Measurements from ENCODE around the gene DNAJC18.

The DNAJC18 gene

DNA sequence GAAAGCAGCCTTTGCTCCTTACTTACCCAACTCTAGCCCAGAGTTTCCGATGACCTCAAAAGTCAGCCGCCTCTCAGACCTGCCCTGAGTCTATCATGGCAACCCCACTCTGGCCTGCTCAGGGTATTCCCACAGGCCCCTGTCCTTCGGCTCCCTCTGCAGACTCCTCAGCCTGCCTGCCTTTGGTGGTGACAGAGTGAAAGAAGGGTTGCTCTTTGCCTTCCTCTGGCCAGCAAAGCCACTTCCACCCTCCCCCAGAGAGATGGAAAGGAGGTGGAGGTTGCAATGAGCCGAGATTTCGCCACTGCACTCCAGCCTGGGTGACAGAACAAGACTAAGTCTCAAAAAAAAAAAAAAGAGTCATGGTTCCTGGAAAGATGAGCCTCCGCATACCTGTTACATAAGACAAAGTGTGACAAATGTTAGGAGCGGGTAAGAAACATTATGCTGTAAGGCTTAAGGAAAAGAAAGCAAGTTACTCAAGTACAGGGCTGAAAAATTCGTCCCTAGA is 29.2 kb upstream of the DNAJC18 start:
- ChIA-PET CTCF (no interaction called here), POLR2A (interaction anchor here (1.7 kb wide), 1 partner anchor 29 kb away, joined by 4 read pairs; the partner anchor contains the start of gene DNAJC18)
- Histone ChIP-seq H3K9me3 (ENCODE audit: control insufficient read depth, insufficient read depth, low read depth, low read length) (no peaks in the 10 kb centered on the region), H3K36me3 (ENCODE audit: control insufficient read depth in 2 of 2, insufficient read depth in 1 of 2, low read length in 2 of 2) (no peaks in the 10 kb centered on the region; a peak in 1 of 3 replicates), H3K4me1 (ENCODE audit: control insufficient read depth, insufficient read depth, low read length) (no peaks in the 10 kb centered on the region), H3K27ac (ENCODE audit: extremely low read depth, low read depth, low read length) (no peak overlapping the region), H3K4me3 (ENCODE audit: low read depth, low read length) (no peak overlapping the region)
- no peak for TF ChIP-seq ZNF366 (tag by site-specific recombination; conservative IDR thresholded peaks at IDR 0.05)
- TF ChIP-seq ZNF501 (tag by site-specific recombination; IDR thresholded peaks at IDR 0.05) = no peak
- no peak for TF ChIP-seq ZNF211 (tag by site-specific recombination; IDR thresholded peaks at IDR 0.05; ENCODE audit: low read depth)
- no peak for TF ChIP-seq ZNF175 (tag by site-specific recombination; IDR thresholded peaks at IDR 0.05)
- TF ChIP-seq, protein P1, sequence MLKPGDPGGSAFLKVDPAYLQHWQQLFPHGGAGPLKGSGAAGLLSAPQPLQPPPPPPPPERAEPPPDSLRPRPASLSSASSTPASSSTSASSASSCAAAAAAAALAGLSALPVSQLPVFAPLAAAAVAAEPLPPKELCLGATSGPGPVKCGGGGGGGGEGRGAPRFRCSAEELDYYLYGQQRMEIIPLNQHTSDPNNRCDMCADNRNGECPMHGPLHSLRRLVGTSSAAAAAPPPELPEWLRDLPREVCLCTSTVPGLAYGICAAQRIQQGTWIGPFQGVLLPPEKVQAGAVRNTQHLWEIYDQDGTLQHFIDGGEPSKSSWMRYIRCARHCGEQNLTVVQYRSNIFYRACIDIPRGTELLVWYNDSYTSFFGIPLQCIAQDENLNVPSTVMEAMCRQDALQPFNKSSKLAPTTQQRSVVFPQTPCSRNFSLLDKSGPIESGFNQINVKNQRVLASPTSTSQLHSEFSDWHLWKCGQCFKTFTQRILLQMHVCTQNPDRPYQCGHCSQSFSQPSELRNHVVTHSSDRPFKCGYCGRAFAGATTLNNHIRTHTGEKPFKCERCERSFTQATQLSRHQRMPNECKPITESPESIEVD (tag by site-specific recombination; IDR thresholded peaks at IDR 0.05) = no peak
- peak; percentile 30; the same call in 1 of the 2 replicates for TF ChIP-seq SCRT2 (tag by site-specific recombination; IDR thresholded peaks at IDR 0.05)
- TF ChIP-seq, protein P2, sequence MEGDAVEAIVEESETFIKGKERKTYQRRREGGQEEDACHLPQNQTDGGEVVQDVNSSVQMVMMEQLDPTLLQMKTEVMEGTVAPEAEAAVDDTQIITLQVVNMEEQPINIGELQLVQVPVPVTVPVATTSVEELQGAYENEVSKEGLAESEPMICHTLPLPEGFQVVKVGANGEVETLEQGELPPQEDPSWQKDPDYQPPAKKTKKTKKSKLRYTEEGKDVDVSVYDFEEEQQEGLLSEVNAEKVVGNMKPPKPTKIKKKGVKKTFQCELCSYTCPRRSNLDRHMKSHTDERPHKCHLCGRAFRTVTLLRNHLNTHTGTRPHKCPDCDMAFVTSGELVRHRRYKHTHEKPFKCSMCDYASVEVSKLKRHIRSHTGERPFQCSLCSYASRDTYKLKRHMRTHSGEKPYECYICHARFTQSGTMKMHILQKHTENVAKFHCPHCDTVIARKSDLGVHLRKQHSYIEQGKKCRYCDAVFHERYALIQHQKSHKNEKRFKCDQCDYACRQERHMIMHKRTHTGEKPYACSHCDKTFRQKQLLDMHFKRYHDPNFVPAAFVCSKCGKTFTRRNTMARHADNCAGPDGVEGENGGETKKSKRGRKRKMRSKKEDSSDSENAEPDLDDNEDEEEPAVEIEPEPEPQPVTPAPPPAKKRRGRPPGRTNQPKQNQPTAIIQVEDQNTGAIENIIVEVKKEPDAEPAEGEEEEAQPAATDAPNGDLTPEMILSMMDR (tag by site-specific recombination; IDR thresholded peaks at IDR 0.05) = 0 out of 2 replicates have a peak, but pooled peaks have one; percentile 15
- TF ChIP-seq ZNF510 (tag by site-specific recombination; IDR thresholded peaks at IDR 0.05; ENCODE audit: insufficient replicate concordance) = no peak
- TF ChIP-seq ZNF121 (tag by site-specific recombination; IDR thresholded peaks at IDR 0.05) = no peak

DNA sequence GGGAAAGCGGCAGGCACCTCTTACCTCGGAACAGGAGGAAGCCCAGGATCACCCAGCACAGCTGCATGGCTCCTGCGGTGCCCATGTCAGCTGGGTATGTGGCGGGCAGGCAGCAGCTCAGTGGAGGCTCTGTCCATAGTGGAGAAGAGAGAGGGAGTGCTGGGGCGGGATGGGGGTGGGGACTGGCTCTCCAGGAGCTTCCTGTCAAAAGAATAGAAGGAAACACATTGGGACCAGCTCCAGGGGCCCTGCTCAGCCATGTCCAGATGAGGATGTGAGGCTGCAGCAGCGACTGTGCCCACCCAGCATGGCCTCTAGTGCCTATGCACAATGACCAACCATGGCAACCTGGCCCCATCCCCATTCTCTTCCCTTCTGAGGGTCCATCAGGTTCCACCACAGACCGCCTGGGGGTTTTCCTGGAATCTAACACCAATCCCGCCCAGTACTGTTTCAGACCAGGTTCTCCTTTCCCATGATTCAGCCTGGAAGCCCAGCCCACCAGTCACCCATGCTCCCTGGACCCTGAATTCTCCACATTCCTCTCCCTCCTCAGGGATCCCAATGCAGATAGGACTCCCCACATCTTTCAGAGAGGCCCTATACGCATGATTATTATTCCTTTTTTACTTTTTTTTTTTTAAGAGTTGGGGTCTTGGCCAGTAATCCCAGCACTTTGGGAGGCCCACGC is 23.4 kb upstream of the DNAJC18 start, which contains the start of gene ECSCR:
ECSCR (minus strand) TSS at position 158 of the 691 bp plus-strand sequence; CDS start at position 85, 73 bp downstream.
- TF ChIP-seq ZIC2 (tag by site-specific recombination; IDR thresholded peaks at IDR 0.05) = peak; percentile 71
- TF ChIP-seq SCRT2 (tag by site-specific recombination; IDR thresholded peaks at IDR 0.05) = no peak
- Histone ChIP-seq H3K27ac (ENCODE audit: extremely low read depth, low read depth, low read length) (no peak within 1 kb of the TSS), H3K4me3 (ENCODE audit: low read depth, low read length) (no peak within 1 kb of the TSS), H3K4me1 (ENCODE audit: control insufficient read depth, insufficient read depth, low read length) (no peaks in the 10 kb centered on the region; the same call in 1 of the 2 replicates), H3K36me3 (ENCODE audit: control insufficient read depth in 2 of 2, insufficient read depth in 1 of 2, low read length in 2 of 2) (no peaks in the 10 kb centered on the region; a peak in 1 of 3 replicates), H3K9me3 (ENCODE audit: control insufficient read depth, insufficient read depth, low read depth, low read length) (no peaks in the 10 kb centered on the region)
- ChIA-PET CTCF (interaction anchor here (1.2 kb wide), 1 partner anchor 55 kb away, joined by 3 read pairs; no protein-coding TSS in a partner anchor), POLR2A (no interaction called here)

DNA sequence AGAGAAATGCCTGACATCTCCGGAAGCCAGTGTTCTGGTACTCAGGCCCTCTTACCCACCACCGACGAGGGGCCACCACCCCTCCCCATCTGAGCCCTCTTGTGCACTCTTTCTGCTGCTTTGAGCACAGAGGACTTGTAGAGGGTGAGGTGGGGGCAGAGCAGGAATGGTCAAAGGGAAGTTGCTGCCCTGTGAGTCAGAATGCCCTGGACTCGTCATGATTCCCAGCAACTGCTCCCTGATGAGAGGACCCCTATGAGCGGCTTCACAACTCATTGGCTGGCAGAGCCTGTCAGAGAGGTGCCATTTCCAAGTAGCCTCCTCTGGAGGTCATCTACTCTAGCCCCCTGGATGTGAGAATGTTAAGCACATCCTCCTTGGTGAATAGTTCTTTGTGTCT is 22.4 kb upstream of the DNAJC18 start:
- Histone ChIP-seq H3K4me1 (ENCODE audit: control insufficient read depth, insufficient read depth, low read length) (no peaks in the 10 kb centered on the region; the same call in 1 of the 2 replicates), H3K36me3 (ENCODE audit: control insufficient read depth in 2 of 2, insufficient read depth in 1 of 2, low read length in 2 of 2) (no peaks in the 10 kb centered on the region; a peak in 1 of 3 replicates), H3K27ac (ENCODE audit: extremely low read depth, low read depth, low read length) (no peak overlapping the region), H3K9me3 (ENCODE audit: control insufficient read depth, insufficient read depth, low read depth, low read length) (no peaks in the 10 kb centered on the region), H3K4me3 (ENCODE audit: low read depth, low read length) (no peak overlapping the region)
- ChIA-PET CTCF (interaction anchor here (1.2 kb wide), 1 partner anchor 56 kb away, joined by 3 read pairs; no protein-coding TSS in a partner anchor), POLR2A (no interaction called here)
- TF ChIP-seq, protein P3, sequence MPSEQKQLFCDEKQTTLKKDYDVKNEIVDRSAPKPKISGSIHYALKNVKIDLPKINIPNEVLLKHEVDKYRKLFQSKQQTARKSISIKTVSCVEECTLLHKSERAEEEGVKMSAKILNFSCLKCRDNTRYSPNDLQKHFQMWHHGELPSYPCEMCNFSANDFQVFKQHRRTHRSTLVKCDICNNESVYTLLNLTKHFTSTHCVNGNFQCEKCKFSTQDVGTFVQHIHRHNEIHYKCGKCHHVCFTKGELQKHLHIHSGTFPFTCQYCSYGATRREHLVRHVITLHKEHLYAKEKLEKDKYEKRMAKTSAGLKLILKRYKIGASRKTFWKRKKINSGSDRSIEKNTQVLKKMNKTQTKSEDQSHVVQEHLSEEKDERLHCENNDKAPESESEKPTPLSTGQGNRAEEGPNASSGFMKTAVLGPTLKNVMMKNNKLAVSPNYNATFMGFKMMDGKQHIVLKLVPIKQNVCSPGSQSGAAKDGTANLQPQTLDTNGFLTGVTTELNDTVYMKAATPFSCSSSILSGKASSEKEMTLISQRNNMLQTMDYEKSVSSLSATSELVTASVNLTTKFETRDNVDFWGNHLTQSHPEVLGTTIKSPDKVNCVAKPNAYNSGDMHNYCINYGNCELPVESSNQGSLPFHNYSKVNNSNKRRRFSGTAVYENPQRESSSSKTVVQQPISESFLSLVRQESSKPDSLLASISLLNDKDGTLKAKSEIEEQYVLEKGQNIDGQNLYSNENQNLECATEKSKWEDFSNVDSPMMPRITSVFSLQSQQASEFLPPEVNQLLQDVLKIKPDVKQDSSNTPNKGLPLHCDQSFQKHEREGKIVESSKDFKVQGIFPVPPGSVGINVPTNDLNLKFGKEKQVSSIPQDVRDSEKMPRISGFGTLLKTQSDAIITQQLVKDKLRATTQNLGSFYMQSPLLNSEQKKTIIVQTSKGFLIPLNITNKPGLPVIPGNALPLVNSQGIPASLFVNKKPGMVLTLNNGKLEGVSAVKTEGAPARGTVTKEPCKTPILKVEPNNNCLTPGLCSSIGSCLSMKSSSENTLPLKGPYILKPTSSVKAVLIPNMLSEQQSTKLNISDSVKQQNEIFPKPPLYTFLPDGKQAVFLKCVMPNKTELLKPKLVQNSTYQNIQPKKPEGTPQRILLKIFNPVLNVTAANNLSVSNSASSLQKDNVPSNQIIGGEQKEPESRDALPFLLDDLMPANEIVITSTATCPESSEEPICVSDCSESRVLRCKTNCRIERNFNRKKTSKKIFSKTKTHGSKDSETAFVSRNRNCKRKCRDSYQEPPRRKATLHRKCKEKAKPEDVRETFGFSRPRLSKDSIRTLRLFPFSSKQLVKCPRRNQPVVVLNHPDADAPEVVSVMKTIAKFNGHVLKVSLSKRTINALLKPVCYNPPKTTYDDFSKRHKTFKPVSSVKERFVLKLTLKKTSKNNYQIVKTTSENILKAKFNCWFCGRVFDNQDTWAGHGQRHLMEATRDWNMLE (tag by site-specific recombination; conservative IDR thresholded peaks at IDR 0.05; ENCODE audit: low read depth) = no peak
- TF ChIP-seq ZNF266 (tag by site-specific recombination; IDR thresholded peaks at IDR 0.05; ENCODE audit: low read depth) = no peak
- TF ChIP-seq ZFP69B (tag by site-specific recombination; IDR thresholded peaks at IDR 0.05) = no peak
- no peak for TF ChIP-seq MEIS1 (CRISPR knock-in tag; IDR thresholded peaks at IDR 0.05; ENCODE audit: borderline replicate concordance)
- TF ChIP-seq KLF9 (tag by site-specific recombination; IDR thresholded peaks at IDR 0.05; ENCODE audit: low read depth) = no peak
- TF ChIP-seq, protein P4, sequence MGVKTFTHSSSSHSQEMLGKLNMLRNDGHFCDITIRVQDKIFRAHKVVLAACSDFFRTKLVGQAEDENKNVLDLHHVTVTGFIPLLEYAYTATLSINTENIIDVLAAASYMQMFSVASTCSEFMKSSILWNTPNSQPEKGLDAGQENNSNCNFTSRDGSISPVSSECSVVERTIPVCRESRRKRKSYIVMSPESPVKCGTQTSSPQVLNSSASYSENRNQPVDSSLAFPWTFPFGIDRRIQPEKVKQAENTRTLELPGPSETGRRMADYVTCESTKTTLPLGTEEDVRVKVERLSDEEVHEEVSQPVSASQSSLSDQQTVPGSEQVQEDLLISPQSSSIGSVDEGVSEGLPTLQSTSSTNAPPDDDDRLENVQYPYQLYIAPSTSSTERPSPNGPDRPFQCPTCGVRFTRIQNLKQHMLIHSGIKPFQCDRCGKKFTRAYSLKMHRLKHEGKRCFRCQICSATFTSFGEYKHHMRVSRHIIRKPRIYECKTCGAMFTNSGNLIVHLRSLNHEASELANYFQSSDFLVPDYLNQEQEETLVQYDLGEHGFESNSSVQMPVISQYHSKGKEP (tag by site-specific recombination; IDR thresholded peaks at IDR 0.05) = no peak
- TF ChIP-seq OVOL3 (tag by site-specific recombination; IDR thresholded peaks at IDR 0.05) = no peak
- no peak for TF ChIP-seq ZNF248 (tag by site-specific recombination; IDR thresholded peaks at IDR 0.05)
- no peak for TF ChIP-seq ZNF785 (tag by site-specific recombination; IDR thresholded peaks at IDR 0.05)

Data from HEK293 (cell line).